Mammary epithelial cell (primary cell): ENCODE data around the gene ORAI1.

Experiments
- EZH2 ChIP-seq: IDR thresholded peaks from 2 replicates; pipeline ENCODE4 v1.6.1; 2012; ENCODE audit warnings: low read length, inconsistent platforms, borderline replicate concordance
- TF ChIP-seq, protein P1 (sequence below), 2 donors: IDR thresholded peaks in 1 of 2; conservative IDR thresholded peaks in 1 of 2; 2 replicates each; pipeline ENCODE4 v1.5.1; 2011 to 2012; ENCODE audit warnings: inconsistent platforms in 2 of 2, low read length in 2 of 2, mild to moderate bottlenecking in 2 of 2, control low read depth in 1 of 2, low read depth in 1 of 2; ENCODE audit not compliant: insufficient read depth in 1 of 2; ENCODE audit errors: extremely low read depth in 1 of 2

DNA sequence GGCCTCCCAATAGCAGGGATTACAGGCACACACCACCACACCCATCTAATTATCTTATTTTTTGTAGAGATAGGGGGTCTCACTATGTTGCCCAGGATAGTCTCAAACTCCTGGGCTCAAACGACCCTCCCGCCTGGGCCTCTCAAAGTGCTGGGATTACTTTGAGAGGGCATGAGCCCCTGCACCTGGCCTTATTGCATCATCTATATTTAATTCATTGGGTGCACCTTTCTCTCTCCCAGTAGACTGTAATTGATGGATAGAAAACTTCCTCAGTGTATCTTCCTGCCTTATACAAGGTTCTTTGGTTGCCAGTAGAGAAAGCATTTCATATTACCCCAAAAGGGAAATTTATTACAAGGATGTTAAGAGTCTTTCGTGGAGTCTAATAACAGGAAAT lies 52.0 kb downstream of the ORAI1 start:
- TF ChIP-seq, protein P1, sequence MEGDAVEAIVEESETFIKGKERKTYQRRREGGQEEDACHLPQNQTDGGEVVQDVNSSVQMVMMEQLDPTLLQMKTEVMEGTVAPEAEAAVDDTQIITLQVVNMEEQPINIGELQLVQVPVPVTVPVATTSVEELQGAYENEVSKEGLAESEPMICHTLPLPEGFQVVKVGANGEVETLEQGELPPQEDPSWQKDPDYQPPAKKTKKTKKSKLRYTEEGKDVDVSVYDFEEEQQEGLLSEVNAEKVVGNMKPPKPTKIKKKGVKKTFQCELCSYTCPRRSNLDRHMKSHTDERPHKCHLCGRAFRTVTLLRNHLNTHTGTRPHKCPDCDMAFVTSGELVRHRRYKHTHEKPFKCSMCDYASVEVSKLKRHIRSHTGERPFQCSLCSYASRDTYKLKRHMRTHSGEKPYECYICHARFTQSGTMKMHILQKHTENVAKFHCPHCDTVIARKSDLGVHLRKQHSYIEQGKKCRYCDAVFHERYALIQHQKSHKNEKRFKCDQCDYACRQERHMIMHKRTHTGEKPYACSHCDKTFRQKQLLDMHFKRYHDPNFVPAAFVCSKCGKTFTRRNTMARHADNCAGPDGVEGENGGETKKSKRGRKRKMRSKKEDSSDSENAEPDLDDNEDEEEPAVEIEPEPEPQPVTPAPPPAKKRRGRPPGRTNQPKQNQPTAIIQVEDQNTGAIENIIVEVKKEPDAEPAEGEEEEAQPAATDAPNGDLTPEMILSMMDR (conservative IDR thresholded peaks at IDR 0.05 in 1 of 2, IDR thresholded peaks at IDR 0.05 in 1 of 2; ENCODE audit: extremely low read depth in 1 of 2, insufficient read depth in 1 of 2, low read depth in 1 of 2, low read length in 2 of 2), result no peak
- TF ChIP-seq EZH2, result no peak
